Prostate gland (tissue), 2 donors: ENCODE measurements around the gene PRKAG2. TPM values are rescaled to one million over a fixed set of nuclear protein-coding genes. Genes with fewer than 3 reads are reported as not detected.
A peak's percentile ranks its signal among the peaks of the same experiment; 100 is the strongest.

Experiments
- DNase-seq: peaks from one replicate; pipeline ENCODE4 v3.0.0-alpha.2; 2019; ENCODE audit warnings: low spot score
- H3K27ac ChIP-seq, 2 donors: fragments of 200-600 bp; sonication (generic); 2 replicates each; pipeline ENCODE4 v1.5.1; 2017 to 2019
- H3K27me3 ChIP-seq: fragments of 200-600 bp; sonication (generic); replicated peaks from 2 replicates; pipeline ENCODE4 v1.5.1; 2019; ENCODE audit not compliant: insufficient read depth
- H3K36me3 ChIP-seq, 2 donors: fragments of 200-600 bp; sonication (generic); 1 replicate in 1 of 2; 2 replicates in 1 of 2; pipeline versions ENCODE4 v1.5.1 to v1.8.1; 2017 to 2019
- H3K4me1 ChIP-seq: fragments of 200-600 bp; sonication (generic); replicated peaks from 2 replicates; pipeline ENCODE4 v1.5.1; 2019
- H3K4me3 ChIP-seq, 2 donors: fragments of 200-600 bp; sonication (generic); 2 replicates each; pipeline ENCODE4 v1.5.1; 2017 to 2019
- H3K9me3 ChIP-seq: fragments of 200-600 bp; sonication (generic); 2 replicates; pipeline ENCODE4 v1.5.1; 2017
- CTCF ChIP-seq, 4 experiments: fragments of 200-600 bp in 2 of 4; fragments of 450-650 bp in 2 of 4; sonication (generic) in 2 of 4; IDR thresholded peaks; 1 replicate in 3 of 4; 2 replicates in 1 of 4; pipeline ENCODE4 v1.5.1; 2016 to 2019; ENCODE audit warnings: antibody characterized with exemption in 4 of 4, mild to moderate bottlenecking in 2 of 4, moderate library complexity in 2 of 4
- POLR2A ChIP-seq: fragments of 450-650 bp; IDR thresholded peaks from one replicate; pipeline ENCODE4 v1.6.1; 2016; ENCODE audit warnings: antibody characterized with exemption, mild to moderate bottlenecking
- POLR2AphosphoS5 ChIP-seq: sonication (generic); formaldehyde crosslinking; IDR thresholded peaks from one replicate; pipeline ENCODE4 v1.6.1; 2017; ENCODE audit warnings: antibody characterized with exemption
- WGBS: methylation state at CpG from one replicate; pipeline ENCODE4 v1.1.5; 2018; 5-methylcytosine and 5-hydroxymethylcytosine counted together
- intact Hi-C: fragments of 100-400 bp; cut with DNase I; formaldehyde crosslinking; loops from one replicate; pipeline ENCODE4 v1.14.2; 2022
- total RNA-seq, 2 donors: library from RNA; depleted of rRNA; stranded (reverse); fragments of >200 nt; gene quantifications; one replicate each; pipeline ENCODE4 v1.1.0, GENCODE V29; 2016

PRKAG2 gene
- total RNA-seq, 2 donors from 2014 or later, result 31.6 to 38.1 TPM

GRCh38 chr7:151806204-151806603 is 70.7 kb downstream of the PRKAG2 start:
- intact Hi-C loops, result no loop called here
- peak; percentile 53 for DNase-seq

GRCh38 chr7:151805191-151805590 is 71.7 kb downstream of the PRKAG2 start:
- TF ChIP-seq POLR2A (no peak), POLR2AphosphoS5 (no peak), CTCF (IDR thresholded peaks at IDR 0.05) (no peak)
- intact Hi-C loops, result no loop called here
- DNase-seq, result no peak
- H3K4me1 ChIP-seq, result no peaks in the 10 kb centered on the region
- WGBS, result 88% methylated on average over 6 of the region's 6 CpGs
- no peak overlapping the region for H3K27ac ChIP-seq
- H3K4me3 ChIP-seq, result no peak overlapping the region
- no peaks in the 10 kb centered on the region for H3K27me3 ChIP-seq
- H3K36me3 ChIP-seq, result no peaks in the 10 kb centered on the region
- no peaks in the 10 kb centered on the region for H3K9me3 ChIP-seq

More at GRCh38 chr7:151806204-151806603, 70.7 kb downstream of the PRKAG2 start:
- Histone ChIP-seq H3K27ac (no peak overlapping the region), H3K4me3 (no peak overlapping the region), H3K27me3 (no peaks in the 10 kb centered on the region), H3K4me1 (no peaks in the 10 kb centered on the region), H3K9me3 (no peaks in the 10 kb centered on the region), H3K36me3 (no peaks in the 10 kb centered on the region)
- 41% methylated on average over 8 of the region's 8 CpGs for WGBS
- TF ChIP-seq POLR2AphosphoS5 (peak; percentile 74), POLR2A (no peak)

GRCh38 chr7:151804756-151805155 is 72.2 kb downstream of the PRKAG2 start:
- TF ChIP-seq CTCF (IDR thresholded peaks at IDR 0.05), result no peak
- DNase-seq, result no peak
- Histone ChIP-seq H3K36me3 (no peaks in the 10 kb centered on the region), H3K4me1 (no peaks in the 10 kb centered on the region), H3K27me3 (no peaks in the 10 kb centered on the region), H3K9me3 (no peaks in the 10 kb centered on the region), H3K27ac (no peak overlapping the region), H3K4me3 (no peak overlapping the region)
- intact Hi-C loops, result no loop called here
- WGBS, result 94% methylated on average over 9 of the region's 9 CpGs

- intact Hi-C loops, result no loop called here
- 86% methylated on average over 8 of the region's 8 CpGs for WGBS
- DNase-seq, result no peak
These were observed 73.1 kb downstream of the PRKAG2 start for GRCh38 chr7:151803841-151804240.

GRCh38 chr7:151802469-151802846 is 74.5 kb downstream of the PRKAG2 start:
- intact Hi-C loops, result no loop called here
- Histone ChIP-seq H3K4me3 (no peak overlapping the region), H3K27ac (no peak overlapping the region), H3K4me1 (no peaks in the 10 kb centered on the region), H3K27me3 (no peaks in the 10 kb centered on the region), H3K9me3 (no peaks in the 10 kb centered on the region), H3K36me3 (no peaks in the 10 kb centered on the region)
- no peak for TF ChIP-seq POLR2AphosphoS5
- no peak for TF ChIP-seq CTCF (IDR thresholded peaks at IDR 0.05)
- TF ChIP-seq POLR2A, result no peak
- 80% methylated on average over 5 of the region's 5 CpGs for WGBS
- no peak for DNase-seq

More at GRCh38 chr7:151803841-151804240, 73.1 kb downstream of the PRKAG2 start:
- TF ChIP-seq CTCF (IDR thresholded peaks at IDR 0.05), result no peak
- TF ChIP-seq POLR2AphosphoS5, result no peak
- no peak for TF ChIP-seq POLR2A
- H3K4me3 ChIP-seq, result no peak overlapping the region
- no peaks in the 10 kb centered on the region for H3K4me1 ChIP-seq
- H3K36me3 ChIP-seq, result no peaks in the 10 kb centered on the region
- no peaks in the 10 kb centered on the region for H3K27me3 ChIP-seq
- no peak overlapping the region for H3K27ac ChIP-seq
- H3K9me3 ChIP-seq, result no peaks in the 10 kb centered on the region
